ENCODE results near the gene ATP2B1. TPM values are rescaled to one million over a fixed set of nuclear protein-coding genes. Genes with fewer than 3 reads are reported as not detected.

ATP2B1 gene
- total RNA-seq, 1 experiment from 2014 or later: 48.5 TPM

GRCh38 chr12:89691659-89692058 lies 17.0 kb downstream of the ATP2B1 start:
- ChIA-PET CTCF (no interaction called here), POLR2A (ENCODE audit: unreplicated experiment) (no interaction called here)
- Histone ChIP-seq H3K79me2 (ENCODE audit: low read length) (peaks cover 100% of the 10 kb centered on the region), H2AFZ (ENCODE audit: low read length) (no peak overlapping the region), H3K4me2 (ENCODE audit: low read length) (no peak overlapping the region), H3K9me3 (ENCODE audit: low read length) (no peaks in the 10 kb centered on the region), H4K20me1 (ENCODE audit: low read length) (peaks cover 78% of the 10 kb centered on the region), H3K9me2 (replicated peaks; ENCODE audit: low read length) (no peaks in the 10 kb centered on the region), H3K9ac (ENCODE audit: low read length) (no peak overlapping the region), H3K27me3 (ENCODE audit: low read length) (no peaks in the 10 kb centered on the region), H3F3A (ENCODE audit: low read length, unreplicated experiment) (no peaks in the 10 kb centered on the region), H3K4me3 (ENCODE audit: low read length) (no peak overlapping the region), H3K36me3 (ENCODE audit: low read depth, low read length) (no peaks in the 10 kb centered on the region), H3K27ac (ENCODE audit: low read length) (no peak overlapping the region), H3K4me1 (ENCODE audit: insufficient read depth, low read length) (no peaks in the 10 kb centered on the region)
- ATAC-seq (no peak), DNase-seq (no peak)
- no TSS peak for BruUV-seq (replicated peaks)
- TF ChIP-seq EZH2phosphoT487 (IDR thresholded peaks at IDR 0.05; ENCODE audit: borderline replicate concordance, low read length): no peak
- no peak for TF ChIP-seq CTCF (conservative IDR thresholded peaks at IDR 0.05; ENCODE audit: low read depth, low read length)
- TF ChIP-seq EZH2 (IDR thresholded peaks at IDR 0.05; ENCODE audit: low read length, unreplicated experiment): no peak
- intact Hi-C loops (cut with micrococcal nuclease): no loop called here

GRCh38 chr12:89690925-89691324 lies 17.7 kb downstream of the ATP2B1 start:
- intact Hi-C loops (cut with micrococcal nuclease): no loop called here
- no peaks in the 10 kb centered on the region for H3K27me3 ChIP-seq (ENCODE audit: low read length)
- H2AFZ ChIP-seq (ENCODE audit: low read length): no peak overlapping the region
- H3K9ac ChIP-seq (ENCODE audit: low read length): no peak overlapping the region
- no peaks in the 10 kb centered on the region for H3K9me2 ChIP-seq (replicated peaks; ENCODE audit: low read length)
- H3F3A ChIP-seq (ENCODE audit: low read length, unreplicated experiment): no peaks in the 10 kb centered on the region
- no peaks in the 10 kb centered on the region for H3K9me3 ChIP-seq (ENCODE audit: low read length)
- CTCF ChIA-PET: no interaction called here
- H3K36me3 ChIP-seq (ENCODE audit: low read depth, low read length): no peaks in the 10 kb centered on the region
- no peak overlapping the region for H3K4me2 ChIP-seq (ENCODE audit: low read length)
- BruUV-seq (replicated peaks): no TSS peak
- H4K20me1 ChIP-seq (ENCODE audit: low read length): peaks cover 76% of the 10 kb centered on the region
- no peak overlapping the region for H3K4me3 ChIP-seq (ENCODE audit: low read length)
- no peaks in the 10 kb centered on the region for H3K4me1 ChIP-seq (ENCODE audit: insufficient read depth, low read length)
- ATAC-seq: no peak
- peaks cover 100% of the 10 kb centered on the region for H3K79me2 ChIP-seq (ENCODE audit: low read length)
- TF ChIP-seq CTCF (conservative IDR thresholded peaks at IDR 0.05; ENCODE audit: low read depth, low read length): no peak
- no peak for TF ChIP-seq EZH2 (IDR thresholded peaks at IDR 0.05; ENCODE audit: low read length, unreplicated experiment)
- TF ChIP-seq EZH2phosphoT487 (IDR thresholded peaks at IDR 0.05; ENCODE audit: borderline replicate concordance, low read length): no peak
- POLR2A ChIA-PET (ENCODE audit: unreplicated experiment): no interaction called here
- no peak overlapping the region for H3K27ac ChIP-seq (ENCODE audit: low read length)
- no peak for DNase-seq

- POLR2A ChIA-PET (ENCODE audit: unreplicated experiment): no interaction called here
Observed at GRCh38 chr12:89689306-89689705, 19.3 kb downstream of the ATP2B1 start.

More at GRCh38 chr12:89689306-89689705, 19.3 kb downstream of the ATP2B1 start:
- no peak overlapping the region for H3K4me3 ChIP-seq (ENCODE audit: low read length)
- no peaks in the 10 kb centered on the region for H3K4me1 ChIP-seq (ENCODE audit: insufficient read depth, low read length)
- TF ChIP-seq CTCF (conservative IDR thresholded peaks at IDR 0.05; ENCODE audit: low read depth, low read length) (no peak), EZH2phosphoT487 (IDR thresholded peaks at IDR 0.05; ENCODE audit: borderline replicate concordance, low read length) (no peak), EZH2 (IDR thresholded peaks at IDR 0.05; ENCODE audit: low read length, unreplicated experiment) (no peak)
- H4K20me1 ChIP-seq (ENCODE audit: low read length): peaks cover 72% of the 10 kb centered on the region
- no peak overlapping the region for H3K4me2 ChIP-seq (ENCODE audit: low read length)
- peaks cover 100% of the 10 kb centered on the region for H3K79me2 ChIP-seq (ENCODE audit: low read length)
- DNase-seq (no peak), ATAC-seq (no peak)
- no peaks in the 10 kb centered on the region for H3K27me3 ChIP-seq (ENCODE audit: low read length)
- no peaks in the 10 kb centered on the region for H3F3A ChIP-seq (ENCODE audit: low read length, unreplicated experiment)
- intact Hi-C loops (cut with micrococcal nuclease): no loop called here
- H3K9ac ChIP-seq (ENCODE audit: low read length): no peak overlapping the region
- no peak overlapping the region for H3K27ac ChIP-seq (ENCODE audit: low read length)
- H3K36me3 ChIP-seq (ENCODE audit: low read depth, low read length): no peaks in the 10 kb centered on the region
- no peak overlapping the region for H2AFZ ChIP-seq (ENCODE audit: low read length)
- H3K9me2 ChIP-seq (replicated peaks; ENCODE audit: low read length): no peaks in the 10 kb centered on the region
- BruUV-seq (replicated peaks): no TSS peak
- H3K9me3 ChIP-seq (ENCODE audit: low read length): no peaks in the 10 kb centered on the region
- CTCF ChIA-PET: no interaction called here
